Uterus (tissue), 2 donors: ENCODE results near the gene BRS3.

Experiments
- CTCF ChIP-seq, 4 experiments: fragments of 200-600 bp in 2 of 4; fragments of 450-650 bp in 2 of 4; sonication (generic) in 2 of 4; IDR thresholded peaks; one replicate each; pipeline ENCODE4 v1.5.1; 2016 to 2019; ENCODE audit warnings: antibody characterized with exemption in 4 of 4, mild to moderate bottlenecking in 2 of 4, moderate library complexity in 1 of 4
- POLR2A ChIP-seq, 2 donors: fragments of 450-650 bp; IDR thresholded peaks; one replicate each; pipeline ENCODE4 v1.6.1; 2016; ENCODE audit warnings: antibody characterized with exemption in 2 of 2, mild to moderate bottlenecking in 1 of 2, moderate library complexity in 1 of 2

- TF ChIP-seq POLR2A (IDR thresholded peaks at IDR 0.05) = no peak
- no peak for TF ChIP-seq CTCF (IDR thresholded peaks at IDR 0.05)
Observed at GRCh38 chrX:136529795-136530194, 42.0 kb downstream of the BRS3 start.
